IMR-90 (cell line): ENCODE data around the gene RHOG. TPM values are rescaled to one million over a fixed set of nuclear protein-coding genes. Genes with fewer than 3 reads are reported as not detected.

Experiments used
- ATAC-seq: fragments of 200-7000 bp; cut with Tn5 transposase; 2 replicates; pipeline ENCODE4 v1.9.1; 2020; ENCODE audit warnings: low read depth, mild to moderate bottlenecking, moderate library complexity
- BruUV-seq: library from RNA; stranded (reverse); fragments of 400-500 nt; replicated peaks from 2 replicates; lab custom pipeline; 2021; lab: Mats Ljungman, UMichigan
- CTCF ChIA-PET: fragments of 300-600 bp; formaldehyde crosslinking; extraction: SDS; loops from one replicate; lab custom pipeline; 2021; ENCODE audit warnings: antibody characterized with exemption; lab: Yijun Ruan, JAX
- POLR2A ChIA-PET: fragments of 300-600 bp; sonication (Branson Sonifier 250); formaldehyde crosslinking; loops from one replicate; lab custom pipeline; 2022; ENCODE audit warnings: antibody characterized with exemption; ENCODE audit not compliant: unreplicated experiment; lab: Charles Lee
- DNase-seq: peaks from one replicate; pipeline ENCODE4 v3.0.0; 2013
- H2AFZ ChIP-seq: replicated peaks from 2 replicates; pipeline ENCODE3; 2013; ENCODE audit warnings: low read length, mild to moderate bottlenecking; ENCODE audit not compliant: poor library complexity
- H2AK5ac ChIP-seq: 2 replicates; pipeline ENCODE4 v1.6.1; 2013; ENCODE audit warnings: low read depth, low read length, inconsistent platforms
- H2AK9ac ChIP-seq: replicated peaks from 2 replicates; pipeline ENCODE3; 2013; ENCODE audit warnings: mild to moderate bottlenecking, low read depth, low read length, moderate library complexity; ENCODE audit not compliant: poor library complexity
- H2BK120ac ChIP-seq: 2 replicates; pipeline ENCODE4 v1.6.1; 2013; ENCODE audit warnings: low read depth, low read length, inconsistent platforms
- H2BK15ac ChIP-seq: 3 replicates; pipeline ENCODE4 v1.6.1; 2013; ENCODE audit warnings: low read depth, low read length, inconsistent platforms
- H2BK20ac ChIP-seq: 2 replicates; pipeline ENCODE4 v1.6.1; 2013; ENCODE audit warnings: low read depth, mild to moderate bottlenecking, inconsistent platforms, low read length, moderate library complexity
- H2BK5ac ChIP-seq: 2 replicates; pipeline ENCODE4 v1.6.1; 2013; ENCODE audit warnings: mild to moderate bottlenecking, low read depth, low read length, inconsistent platforms; ENCODE audit not compliant: poor library complexity, severe bottlenecking
- H3K14ac ChIP-seq: replicated peaks from 2 replicates; pipeline ENCODE4 v1.6.1; 2013; ENCODE audit warnings: low read depth, low read length, inconsistent platforms
- H3K18ac ChIP-seq: 2 replicates; pipeline ENCODE4 v1.6.1; 2013; ENCODE audit warnings: low read depth, low read length, control low read depth
- H3K23ac ChIP-seq: 2 replicates; pipeline ENCODE4 v1.6.1; 2013; ENCODE audit warnings: low read depth, low read length, inconsistent platforms
- H3K27ac ChIP-seq: 2 replicates; pipeline ENCODE4 v1.5.1; 2013; ENCODE audit warnings: mild to moderate bottlenecking, control low read depth, low read length; ENCODE audit not compliant: insufficient read depth
- H3K27me3 ChIP-seq: 2 replicates; pipeline ENCODE4 v1.6.1; 2013; ENCODE audit warnings: low read length; ENCODE audit not compliant: control insufficient read depth, insufficient read depth
- H3K36me3 ChIP-seq: 2 replicates; pipeline ENCODE4 v1.6.1; 2013; ENCODE audit warnings: low read length, mixed read lengths; ENCODE audit not compliant: control insufficient read depth, insufficient read depth
- H3K4ac ChIP-seq: 2 replicates; pipeline ENCODE4 v1.6.1; 2013; ENCODE audit warnings: low read depth, low read length, inconsistent platforms
- H3K4me1 ChIP-seq: 2 replicates; pipeline ENCODE4 v1.6.1; 2013; ENCODE audit warnings: low read length, mixed read lengths; ENCODE audit not compliant: control insufficient read depth, insufficient read depth
- H3K4me2 ChIP-seq: 2 replicates; pipeline ENCODE4 v1.6.1; 2013; ENCODE audit warnings: low read depth, mild to moderate bottlenecking, control low read depth, low read length, moderate library complexity
- H3K4me3 ChIP-seq: 2 replicates; pipeline ENCODE4 v1.5.1; 2013; ENCODE audit warnings: low read depth, mild to moderate bottlenecking, control low read depth, low read length, moderate library complexity; ENCODE audit not compliant: insufficient read depth
- H3K56ac ChIP-seq: 2 replicates; pipeline ENCODE4 v1.6.1; 2013; ENCODE audit warnings: low read length, inconsistent platforms; ENCODE audit not compliant: insufficient read depth; ENCODE audit errors: extremely low read depth
- H3K79me1 ChIP-seq, 2 experiments: 2 replicates each; pipeline ENCODE4 v1.6.1; 2013; ENCODE audit warnings: low read length in 2 of 2, inconsistent platforms in 1 of 2, low read depth in 1 of 2
- H3K9ac ChIP-seq: 2 replicates; pipeline ENCODE4 v1.6.1; 2013; ENCODE audit warnings: low read depth, low read length, control low read depth
- H3K9me1 ChIP-seq: 2 replicates; pipeline ENCODE4 v1.6.1; 2013; ENCODE audit warnings: low read length, inconsistent platforms; ENCODE audit not compliant: insufficient read depth
- H3K9me3 ChIP-seq: 2 replicates; pipeline ENCODE4 v1.6.1; 2013; ENCODE audit warnings: low read length; ENCODE audit not compliant: control insufficient read depth, insufficient read depth
- H4K20me1 ChIP-seq: 2 replicates; pipeline ENCODE4 v1.6.1; 2013; ENCODE audit warnings: low read length, inconsistent platforms; ENCODE audit not compliant: insufficient read depth
- H4K5ac ChIP-seq: 2 replicates; pipeline ENCODE4 v1.6.1; 2013; ENCODE audit warnings: mild to moderate bottlenecking, low read depth, low read length, control low read depth
- H4K8ac ChIP-seq, 2 experiments: 2 replicates each; pipeline ENCODE4 v1.6.1; 2013; ENCODE audit warnings: low read depth in 2 of 2, low read length in 2 of 2, control low read depth in 1 of 2, inconsistent platforms in 1 of 2
- H4K91ac ChIP-seq: 2 replicates; pipeline ENCODE4 v1.6.1; 2013; ENCODE audit warnings: low read depth, low read length, inconsistent platforms; ENCODE audit not compliant: insufficient read depth
- POLR2A ChIP-seq: IDR thresholded peaks from 2 replicates; pipeline ENCODE4 v1.6.1; 2012; ENCODE audit warnings: mild to moderate bottlenecking, low read depth, low read length
- RCOR1 ChIP-seq: IDR thresholded peaks from 2 replicates; pipeline ENCODE4 v1.6.1; 2012; ENCODE audit warnings: mild to moderate bottlenecking, low read length, improper control_type of control experiment; ENCODE audit not compliant: insufficient replicate concordance
- dilution Hi-C: fragments of 300-500 bp; cut with HindIII; formaldehyde crosslinking; loops from one replicate; pipeline ENCODE4 v1.14.3; 2018; ENCODE audit warnings: low sequenced_read_pairs; ENCODE audit not compliant: unreplicated experiment
- in situ Hi-C: fragments of 300-500 bp; cut with MboI; formaldehyde crosslinking; loops from 3 replicates; pipeline ENCODE4 v1.14.3; 2019; ENCODE audit warnings: low sequenced_read_pairs, inconsistent platforms, mixed read lengths
- intact Hi-C: fragments of 100-400 bp; cut with micrococcal nuclease; formaldehyde crosslinking; loops from 2 replicates; pipeline ENCODE4 v1.10.0; 2022
- polyA plus RNA-seq, 3 experiments: library from polyadenylated mRNA; depleted of rRNA; stranded (reverse); fragments of >200 nt; gene quantifications; 2 replicates each; pipeline ENCODE4 v1.2.3, GENCODE V29; 2012; ENCODE audit warnings: low replicate concordance in 1 of 3
- total RNA-seq: library from RNA; depleted of rRNA; stranded (reverse); fragments of >200 nt; gene quantifications from 2 replicates; pipeline ENCODE4 v1.2.3, GENCODE V29; 2012
- TF ChIP-seq, protein P1 (sequence below): fragments of 150-350 bp; IDR thresholded peaks from 2 replicates; pipeline ENCODE4 v1.6.1; 2017; ENCODE audit warnings: mild to moderate bottlenecking, antibody characterized with exemption, low read length, low read depth
- TF ChIP-seq, protein P2 (sequence below): fragments of 150-350 bp; IDR thresholded peaks from 2 replicates; pipeline ENCODE4 v1.6.1; 2016; ENCODE audit warnings: low read depth, mild to moderate bottlenecking, low read length, moderate library complexity, borderline replicate concordance
- TF ChIP-seq, protein P3 (sequence below): conservative IDR thresholded peaks from 2 replicates; pipeline ENCODE4 v1.5.1; 2012; ENCODE audit warnings: mild to moderate bottlenecking, low read depth, low read length, improper control_type of control experiment

RHOG gene
- total and polyA plus RNA-seq, 2 of the 4 experiments (the other 2 are of a cell fraction) = 16.3 to 114 TPM

DNA sequence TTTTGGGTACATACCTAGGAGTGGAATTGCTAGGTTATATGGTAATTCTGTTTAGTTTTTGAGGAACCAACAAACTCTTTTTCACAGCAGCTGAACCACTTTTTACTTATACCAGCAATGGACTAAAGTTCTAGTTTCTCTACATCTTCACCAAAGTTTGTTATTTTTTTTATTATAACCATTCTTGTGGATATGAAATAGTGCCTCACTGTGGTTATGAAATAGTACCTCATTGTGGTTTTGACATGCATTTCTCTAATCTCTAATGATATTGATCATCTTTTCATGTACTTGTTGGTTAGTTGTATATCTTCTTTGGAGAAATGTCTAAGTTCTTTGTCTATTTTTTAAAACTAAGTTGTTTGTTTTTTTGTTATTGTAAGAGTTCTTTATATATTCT lies 41.9 kb upstream of the RHOG start:
- intact Hi-C loops (no loop called here), dilution Hi-C loops (no loop called here)
- no peak overlapping the region for H3K18ac ChIP-seq

More for the DNA sequence above, 41.9 kb upstream of the RHOG start:
- Histone ChIP-seq H3K56ac (no peak overlapping the region), H2BK120ac (no peak overlapping the region), H3K9me3 (no peaks in the 10 kb centered on the region), H3K4ac (no peak overlapping the region), H2AK9ac (no peak overlapping the region), H4K91ac (no peak overlapping the region), H3K27ac (no peak overlapping the region), H2BK15ac (no peak overlapping the region), H2BK5ac (no peak overlapping the region), H3K36me3 (no peaks in the 10 kb centered on the region), H3K14ac (no peak overlapping the region), H3K79me1 (peaks cover 27 to 34% of the 10 kb centered on the region in 2 experiments), H3K27me3 (no peaks in the 10 kb centered on the region), H2AFZ (no peak overlapping the region), H2AK5ac (no peak overlapping the region), H3K4me2 (no peak overlapping the region), H3K23ac (no peak overlapping the region), H3K4me3 (no peak overlapping the region), H4K5ac (no peak overlapping the region), H2BK20ac (no peak overlapping the region), H4K8ac (no peak overlapping the region), H3K9me1 (peaks cover 3% of the 10 kb centered on the region; the same call in 1 of the 2 replicates), H3K4me1 (peaks cover 5% of the 10 kb centered on the region; the same call in 1 of the 2 replicates), H4K20me1 (peaks cover 9% of the 10 kb centered on the region; the same call in 1 of the 2 replicates), H3K9ac (no peak overlapping the region)
- ChIA-PET POLR2A (no interaction called here), CTCF (no interaction called here)
- TF ChIP-seq, protein P1, sequence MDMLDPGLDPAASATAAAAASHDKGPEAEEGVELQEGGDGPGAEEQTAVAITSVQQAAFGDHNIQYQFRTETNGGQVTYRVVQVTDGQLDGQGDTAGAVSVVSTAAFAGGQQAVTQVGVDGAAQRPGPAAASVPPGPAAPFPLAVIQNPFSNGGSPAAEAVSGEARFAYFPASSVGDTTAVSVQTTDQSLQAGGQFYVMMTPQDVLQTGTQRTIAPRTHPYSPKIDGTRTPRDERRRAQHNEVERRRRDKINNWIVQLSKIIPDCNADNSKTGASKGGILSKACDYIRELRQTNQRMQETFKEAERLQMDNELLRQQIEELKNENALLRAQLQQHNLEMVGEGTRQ = no peak
- TF ChIP-seq POLR2A (no peak), RCOR1 (no peak)
- TF ChIP-seq, protein P2, sequence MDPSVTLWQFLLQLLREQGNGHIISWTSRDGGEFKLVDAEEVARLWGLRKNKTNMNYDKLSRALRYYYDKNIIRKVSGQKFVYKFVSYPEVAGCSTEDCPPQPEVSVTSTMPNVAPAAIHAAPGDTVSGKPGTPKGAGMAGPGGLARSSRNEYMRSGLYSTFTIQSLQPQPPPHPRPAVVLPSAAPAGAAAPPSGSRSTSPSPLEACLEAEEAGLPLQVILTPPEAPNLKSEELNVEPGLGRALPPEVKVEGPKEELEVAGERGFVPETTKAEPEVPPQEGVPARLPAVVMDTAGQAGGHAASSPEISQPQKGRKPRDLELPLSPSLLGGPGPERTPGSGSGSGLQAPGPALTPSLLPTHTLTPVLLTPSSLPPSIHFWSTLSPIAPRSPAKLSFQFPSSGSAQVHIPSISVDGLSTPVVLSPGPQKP = no peak
- TF ChIP-seq, protein P3, sequence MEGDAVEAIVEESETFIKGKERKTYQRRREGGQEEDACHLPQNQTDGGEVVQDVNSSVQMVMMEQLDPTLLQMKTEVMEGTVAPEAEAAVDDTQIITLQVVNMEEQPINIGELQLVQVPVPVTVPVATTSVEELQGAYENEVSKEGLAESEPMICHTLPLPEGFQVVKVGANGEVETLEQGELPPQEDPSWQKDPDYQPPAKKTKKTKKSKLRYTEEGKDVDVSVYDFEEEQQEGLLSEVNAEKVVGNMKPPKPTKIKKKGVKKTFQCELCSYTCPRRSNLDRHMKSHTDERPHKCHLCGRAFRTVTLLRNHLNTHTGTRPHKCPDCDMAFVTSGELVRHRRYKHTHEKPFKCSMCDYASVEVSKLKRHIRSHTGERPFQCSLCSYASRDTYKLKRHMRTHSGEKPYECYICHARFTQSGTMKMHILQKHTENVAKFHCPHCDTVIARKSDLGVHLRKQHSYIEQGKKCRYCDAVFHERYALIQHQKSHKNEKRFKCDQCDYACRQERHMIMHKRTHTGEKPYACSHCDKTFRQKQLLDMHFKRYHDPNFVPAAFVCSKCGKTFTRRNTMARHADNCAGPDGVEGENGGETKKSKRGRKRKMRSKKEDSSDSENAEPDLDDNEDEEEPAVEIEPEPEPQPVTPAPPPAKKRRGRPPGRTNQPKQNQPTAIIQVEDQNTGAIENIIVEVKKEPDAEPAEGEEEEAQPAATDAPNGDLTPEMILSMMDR = no peak
- in situ Hi-C loops = no loop called here
- no peak for DNase-seq
- no TSS peak for BruUV-seq
- no peak for ATAC-seq
